GM19467 (cell line): ENCODE results near the gene ARPC2.

Source experiments
- ATAC-seq: cut with Tn5 transposase; IDR thresholded peaks from one replicate; pipeline ENCODE4 v1.9.1; 2021; ENCODE audit warnings: mild to moderate bottlenecking, moderate library complexity; ENCODE audit not compliant: unreplicated experiment

Gene ARPC2

GRCh38 chr2:218285604-218286003 is 68.6 kb downstream of the ARPC2 start:
- no peak for ATAC-seq

GRCh38 chr2:218286570-218287459 is 69.8 kb downstream of the ARPC2 start:
- peak; percentile 40 for ATAC-seq

GRCh38 chr2:218289639-218290315 is 72.8 kb downstream of the ARPC2 start:
- ATAC-seq: no peak

GRCh38 chr2:218290316-218291261 is 73.6 kb downstream of the ARPC2 start:
- ATAC-seq: peak; percentile 45

- no peak for ATAC-seq
Observed at GRCh38 chr2:218291318-218292047, 74.5 kb downstream of the ARPC2 start.

GRCh38 chr2:218292048-218293014 is 75.3 kb downstream of the ARPC2 start, which contains the start of gene TMBIM1:
Gene TMBIM1, minus strand, starts transcription at chr2:218292503. Its CDS starts 10,362 bp downstream, at chr2:218282141.
- ATAC-seq: peak; percentile 70

GRCh38 chr2:218293715-218294429 is 76.9 kb downstream of the ARPC2 start:
- ATAC-seq: no peak

- no peak for ATAC-seq
Observed at GRCh38 chr2:218294430-218295022, 77.5 kb downstream of the ARPC2 start.

- ATAC-seq: no peak
Observed at GRCh38 chr2:218295029-218295428, 78.0 kb downstream of the ARPC2 start.

- ATAC-seq: no peak
Observed at GRCh38 chr2:218296200-218296599, 79.2 kb downstream of the ARPC2 start.

- ATAC-seq: no peak
Observed at GRCh38 chr2:218296847-218297246, 79.9 kb downstream of the ARPC2 start.

GRCh38 chr2:218298314-218298875 is 81.4 kb downstream of the ARPC2 start:
- no peak for ATAC-seq

GRCh38 chr2:218300141-218300540 is 83.2 kb downstream of the ARPC2 start:
- ATAC-seq: no peak

GRCh38 chr2:218301176-218301819 is 84.3 kb downstream of the ARPC2 start:
- no peak for ATAC-seq
